Renal cortical epithelial cell (primary cell): Measurements from ENCODE around the gene TMEM163. TPM values are rescaled to one million over a fixed set of nuclear protein-coding genes. Genes with fewer than 3 reads are reported as not detected.
A peak's percentile ranks its signal among the peaks of the same experiment; 100 is the strongest.
"Not testable (repeated sequence)": the region's sequence is repeated elsewhere in the genome, so short reads cannot be mapped to it uniquely, and the experiment has no call there.

Source experiments
- DNase-seq: peaks from one replicate; pipeline ENCODE4 v3.0.0-alpha.2; 2011; ENCODE audit warnings: low read depth
- total RNA-seq: library from RNA; depleted of rRNA; stranded (reverse); fragments of >200 nt; gene quantifications from 2 replicates; pipeline ENCODE4 v1.2.3, GENCODE V29; 2014

Gene TMEM163
- total RNA-seq, 1 donor from 2014 or later, result 6.7 TPM

GRCh38 chr2:134621939-134622705, 96.7 kb downstream of the TMEM163 start:
- peak; percentile 7 for DNase-seq

GRCh38 chr2:134619250-134619649, 99.5 kb downstream of the TMEM163 start:
- no peak for DNase-seq

DNA sequence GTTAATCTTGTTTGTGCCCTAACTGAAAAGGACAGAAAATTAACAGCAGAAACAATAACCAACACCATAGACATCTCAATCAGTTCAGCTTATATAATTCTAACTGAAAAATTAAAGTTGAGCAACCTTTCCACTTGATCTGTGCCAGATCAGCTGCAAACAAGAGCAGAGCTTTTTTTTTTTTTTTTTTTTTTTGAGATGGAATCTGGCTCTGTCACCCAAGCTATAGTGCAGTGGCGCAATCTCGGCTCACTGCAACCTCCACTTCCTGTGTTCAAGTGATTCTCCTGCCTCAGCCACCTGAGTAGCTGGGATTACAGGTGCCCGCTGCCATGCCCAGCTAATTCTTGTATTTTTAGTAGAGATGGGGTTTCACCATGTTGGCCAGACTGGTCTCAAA, 103.3 kb downstream of the TMEM163 start:
- not testable (repeated sequence) for DNase-seq

GRCh38 chr2:134611316-134611715, 107.5 kb downstream of the TMEM163 start:
- DNase-seq, result no peak

GRCh38 chr2:134610871-134611270, 107.9 kb downstream of the TMEM163 start:
- DNase-seq, result no peak

DNA sequence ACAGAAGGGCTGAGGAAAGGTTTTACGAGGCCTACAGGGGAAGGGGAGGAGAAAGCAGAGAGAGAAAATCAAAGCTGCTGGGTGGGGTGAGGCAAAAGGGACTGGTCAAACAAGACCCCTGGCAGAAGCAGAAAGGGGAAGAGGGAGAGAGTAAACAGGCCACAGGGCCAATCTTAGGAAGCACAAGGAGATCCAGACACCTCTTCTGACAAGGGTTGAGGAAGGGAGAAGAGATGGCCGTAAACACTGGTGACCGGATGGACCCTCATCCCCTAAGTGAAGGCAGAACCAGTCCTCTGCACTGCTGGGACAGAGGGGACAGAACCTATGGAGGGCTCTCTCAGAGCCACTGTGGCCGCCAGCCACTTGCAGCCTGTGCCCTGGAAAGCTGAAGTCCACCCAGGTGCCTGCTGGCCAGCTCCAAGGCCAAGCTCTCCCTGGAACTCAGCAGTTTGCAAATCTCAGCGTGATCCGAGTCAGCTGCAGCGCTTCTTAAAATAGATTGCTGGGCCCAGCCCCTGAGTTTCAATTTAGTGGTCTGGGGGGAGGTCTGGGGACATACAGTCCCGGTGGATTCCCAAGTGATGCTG, 108.8 kb downstream of the TMEM163 start:
- no peak for DNase-seq

- peak; percentile 26 for DNase-seq
These were observed 114.8 kb downstream of the TMEM163 start for GRCh38 chr2:134603966-134604365.

GRCh38 chr2:134602666-134603065, 116.1 kb downstream of the TMEM163 start:
- no peak for DNase-seq

- no peak for DNase-seq
These were observed 117.5 kb downstream of the TMEM163 start for GRCh38 chr2:134601264-134601663.

DNA sequence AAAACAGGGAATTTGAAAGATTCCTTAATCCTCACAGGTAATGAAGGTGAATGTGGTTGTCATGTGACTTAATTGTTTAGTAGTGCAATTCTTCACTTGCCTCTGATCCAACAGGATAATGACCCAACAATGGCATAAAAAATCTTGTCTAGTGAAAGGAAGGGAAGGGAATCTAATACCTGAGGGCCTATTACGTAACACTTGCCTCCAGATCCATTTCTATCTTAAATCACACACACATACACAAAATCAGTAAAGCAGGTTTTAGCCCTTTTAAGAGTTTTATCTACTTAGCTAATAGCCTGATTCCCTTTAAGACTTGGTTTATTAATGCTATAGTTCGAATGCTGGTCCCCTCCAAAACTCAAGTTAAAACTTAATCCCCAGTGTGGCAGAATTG, 118.6 kb downstream of the TMEM163 start:
- no peak for DNase-seq

DNA sequence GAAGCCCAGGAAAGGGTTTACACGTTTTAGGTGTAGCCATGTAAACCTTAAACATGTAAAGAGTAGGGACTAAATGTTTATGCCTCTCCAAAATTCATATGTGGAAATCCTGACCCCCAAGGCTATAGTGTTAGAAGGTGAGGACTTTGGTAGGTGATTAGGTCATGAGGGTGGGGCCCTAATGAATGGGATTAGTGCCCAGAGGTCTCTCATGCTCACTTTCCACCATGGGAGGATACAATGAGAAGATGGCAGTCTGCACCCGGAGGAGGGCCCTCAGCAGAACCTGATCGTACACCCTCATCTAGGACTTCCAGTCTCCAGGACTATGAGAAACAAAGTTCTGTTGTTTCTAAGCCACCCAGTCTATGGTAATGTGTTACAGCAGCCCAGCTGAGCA, 119.6 kb downstream of the TMEM163 start:
- DNase-seq, result no peak

- DNase-seq, result no peak
These were observed 124.4 kb downstream of the TMEM163 start for GRCh38 chr2:134594399-134594798.

GRCh38 chr2:134593519-134593918, 125.3 kb downstream of the TMEM163 start:
- peak; percentile 27 for DNase-seq

- DNase-seq, result no peak
These were observed 126.4 kb downstream of the TMEM163 start for GRCh38 chr2:134592377-134592776.

DNA sequence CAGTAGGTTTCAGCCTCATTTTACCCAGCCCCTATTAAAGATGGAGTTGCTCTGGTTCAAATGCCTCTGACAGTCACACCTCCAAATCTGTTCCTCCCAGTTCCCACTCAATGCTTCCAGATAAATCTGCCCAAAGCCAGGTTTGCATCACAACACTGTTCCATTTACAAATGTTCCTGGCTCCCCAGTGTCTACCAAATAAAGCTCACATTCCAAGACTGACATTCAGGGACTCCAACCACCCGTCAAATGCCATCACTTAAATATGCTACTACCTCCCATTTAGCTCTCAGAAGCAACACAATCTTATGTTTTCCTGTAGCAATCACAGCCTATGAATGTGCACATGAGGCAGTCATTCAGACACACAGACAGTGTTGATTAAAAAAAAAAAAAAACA, 127.3 kb downstream of the TMEM163 start:
- no peak for DNase-seq

DNA sequence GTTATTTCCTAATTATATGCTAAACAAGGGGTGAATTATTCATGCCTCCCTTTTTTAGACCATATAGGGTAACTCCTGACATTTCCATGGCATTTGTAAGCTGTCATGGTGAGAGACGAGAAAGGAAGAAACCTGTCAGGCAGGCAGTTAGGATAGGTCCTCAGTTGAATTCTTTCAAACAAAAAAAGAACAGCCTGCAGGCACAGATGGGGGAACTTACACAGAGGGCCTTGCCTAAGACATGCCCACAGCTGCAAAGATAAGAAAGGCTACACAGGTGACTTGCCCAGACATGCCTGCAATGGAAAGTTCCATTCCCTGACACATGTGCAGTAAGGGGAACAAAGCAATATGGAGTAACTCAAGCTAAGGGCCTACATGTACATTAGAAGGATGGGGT, 128.1 kb downstream of the TMEM163 start:
- DNase-seq, result no peak

- DNase-seq, result not testable (repeated sequence)
These were observed 129.4 kb downstream of the TMEM163 start for GRCh38 chr2:134589171-134590083.

DNA sequence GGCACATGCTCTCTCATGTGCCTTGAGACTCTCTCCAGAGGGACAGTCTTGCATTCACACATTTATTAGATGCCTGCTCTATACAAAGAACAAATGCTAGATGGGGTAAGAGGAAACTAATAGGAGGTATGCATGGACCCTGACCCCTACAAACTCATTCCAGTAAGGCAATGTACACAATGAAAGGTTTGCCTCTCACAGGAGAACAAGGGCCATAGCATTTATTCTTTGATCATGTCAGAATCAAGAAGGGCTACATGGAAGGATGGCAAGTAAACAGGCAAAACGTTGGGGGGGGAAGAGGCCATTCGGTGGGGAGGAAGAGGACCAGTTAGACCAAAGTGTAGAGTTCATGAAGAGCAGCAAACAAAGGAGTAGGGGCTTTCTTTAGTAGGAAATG, 130.2 kb downstream of the TMEM163 start:
- no peak for DNase-seq

DNA sequence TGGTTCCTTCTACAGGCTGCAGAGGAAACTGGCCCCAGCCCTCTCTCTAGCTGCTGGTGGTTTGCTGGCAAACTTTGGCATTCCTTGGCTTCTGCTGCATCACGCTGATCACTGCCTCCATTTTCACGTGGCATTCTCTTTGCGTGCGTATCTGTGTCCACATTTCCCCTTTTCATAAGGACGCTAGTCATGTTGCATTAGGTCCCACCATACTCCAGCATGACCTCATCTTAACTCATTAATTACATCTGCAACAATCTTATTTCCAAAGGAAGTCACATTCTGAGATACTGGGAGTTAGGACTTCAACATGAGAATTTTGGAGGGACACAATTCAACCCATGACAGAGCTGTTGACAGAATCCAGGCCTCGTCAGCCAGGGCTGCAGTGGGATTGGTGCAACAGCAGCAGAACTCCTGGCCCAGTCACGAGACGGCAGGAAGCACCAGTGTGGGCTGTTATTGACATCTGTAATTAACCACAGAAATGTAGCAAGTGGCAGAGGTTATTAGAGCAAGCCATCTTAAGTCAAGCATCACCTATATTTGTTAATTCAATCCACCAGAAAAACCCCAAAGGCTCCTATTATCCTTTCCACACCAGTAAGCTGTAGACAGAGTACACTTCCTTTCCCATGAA, 132.4 kb downstream of the TMEM163 start:
- peak; percentile 34 for DNase-seq

DNA sequence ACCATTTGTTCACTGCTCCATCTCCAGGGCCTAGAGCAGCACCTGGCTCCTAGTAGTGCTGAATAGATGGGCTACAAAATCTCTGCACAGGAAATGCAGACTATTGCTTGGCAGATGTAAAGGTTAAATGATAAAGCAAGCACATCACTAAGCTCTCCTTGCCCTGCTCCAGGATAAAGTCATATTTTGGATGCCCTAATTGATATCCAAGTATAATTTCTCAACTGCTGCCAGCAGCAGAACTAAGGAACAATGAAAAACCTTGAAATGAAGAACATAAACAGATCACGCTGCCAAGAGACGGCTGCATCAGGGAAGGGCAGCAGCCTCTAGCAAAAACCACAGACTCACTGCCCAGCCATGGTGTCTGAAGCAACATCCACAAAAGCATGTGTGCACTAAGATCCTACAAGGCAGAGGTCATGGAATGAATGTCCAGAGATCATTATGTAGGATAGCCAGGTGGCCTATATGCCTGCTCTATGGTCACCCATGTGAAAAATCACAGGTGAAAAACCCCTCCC, 134.7 kb downstream of the TMEM163 start:
- DNase-seq, result no peak

- DNase-seq, result no peak
These were observed 135.3 kb downstream of the TMEM163 start for GRCh38 chr2:134583462-134583861.

GRCh38 chr2:134582547-134582899, 136.3 kb downstream of the TMEM163 start:
- no peak for DNase-seq
